GM18505 (cell line): ENCODE measurements around the gene SDF2.

Source experiments
- ATAC-seq: cut with Tn5 transposase; IDR thresholded peaks from one replicate; pipeline ENCODE4 v1.9.1; 2021; ENCODE audit not compliant: unreplicated experiment
- POLR2A ChIP-seq: IDR thresholded peaks from 4 replicates; pipeline ENCODE4 v1.6.1; 2011; ENCODE audit warnings: borderline replicate concordance; ENCODE audit not compliant: insufficient read depth, insufficient read length; ENCODE audit errors: extremely low read depth

The SDF2 gene

GRCh38 chr17:28700830-28701492, 39.3 kb upstream of the SDF2 start:
- ATAC-seq: no peak
- TF ChIP-seq POLR2A: no peak

GRCh38 chr17:28700278-28700677, 38.6 kb upstream of the SDF2 start:
- TF ChIP-seq POLR2A: no peak
- no peak for ATAC-seq

DNA sequence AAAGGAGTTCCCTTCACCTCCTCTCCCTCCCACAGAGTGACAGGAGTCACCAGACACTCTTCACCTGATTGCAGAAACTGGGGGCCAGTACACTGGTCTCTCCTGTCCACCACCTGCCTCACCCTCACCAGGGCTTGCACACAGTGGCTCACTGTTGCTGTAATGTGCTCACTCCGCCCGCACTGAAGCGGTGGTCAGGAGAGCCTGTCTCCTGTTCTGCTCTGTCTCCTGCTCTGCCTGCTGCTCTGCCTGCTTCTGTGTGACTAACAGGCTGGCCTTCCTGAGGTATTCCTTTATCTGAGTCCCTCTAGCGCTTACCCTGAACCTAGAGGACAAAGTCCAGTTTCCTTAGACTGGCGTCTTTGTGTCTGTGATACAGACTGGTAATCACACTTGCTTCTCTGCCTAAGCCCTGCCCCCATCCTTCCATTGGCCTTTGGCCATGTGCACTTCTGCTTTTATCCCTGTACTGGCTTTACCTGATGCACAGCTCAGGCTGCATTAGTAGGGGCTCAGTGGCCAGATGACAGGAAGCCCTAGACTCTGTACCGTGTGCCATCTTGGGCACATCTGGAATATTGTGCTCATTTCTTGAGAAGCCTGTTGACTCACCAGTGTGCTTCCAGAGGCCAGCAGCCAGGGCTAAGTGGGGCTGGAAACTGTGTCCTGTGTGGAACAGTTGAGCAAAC, 36.7 kb upstream of the SDF2 start:
- TF ChIP-seq POLR2A: no peak
- no peak for ATAC-seq

DNA sequence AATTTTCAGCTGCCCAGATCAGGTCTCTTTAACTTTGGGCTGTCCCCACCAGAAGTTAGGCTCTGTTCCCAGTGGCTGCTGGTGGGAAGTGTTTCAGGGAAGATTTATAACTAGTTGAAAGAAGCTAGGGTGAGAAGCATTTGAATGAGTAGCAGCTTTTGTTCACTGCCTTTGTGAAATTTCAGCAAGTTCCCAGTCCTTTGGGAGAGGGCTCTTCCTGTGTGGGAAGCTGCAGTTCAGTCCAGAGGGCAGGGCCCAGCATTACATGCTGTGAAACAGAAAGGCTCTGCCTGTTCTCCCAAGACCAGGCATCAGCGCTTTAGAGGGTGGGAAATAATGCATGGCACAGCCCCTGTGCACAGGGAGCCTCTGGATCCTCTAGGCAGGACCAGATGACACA, 32.2 kb upstream of the SDF2 start:
- no peak for TF ChIP-seq POLR2A
- ATAC-seq: no peak

- no peak for ATAC-seq
- TF ChIP-seq POLR2A: no peak
These were observed 27.3 kb upstream of the SDF2 start for GRCh38 chr17:28689011-28689410.

GRCh38 chr17:28688481-28688880, 26.8 kb upstream of the SDF2 start:
- no peak for ATAC-seq
- TF ChIP-seq POLR2A: no peak

DNA sequence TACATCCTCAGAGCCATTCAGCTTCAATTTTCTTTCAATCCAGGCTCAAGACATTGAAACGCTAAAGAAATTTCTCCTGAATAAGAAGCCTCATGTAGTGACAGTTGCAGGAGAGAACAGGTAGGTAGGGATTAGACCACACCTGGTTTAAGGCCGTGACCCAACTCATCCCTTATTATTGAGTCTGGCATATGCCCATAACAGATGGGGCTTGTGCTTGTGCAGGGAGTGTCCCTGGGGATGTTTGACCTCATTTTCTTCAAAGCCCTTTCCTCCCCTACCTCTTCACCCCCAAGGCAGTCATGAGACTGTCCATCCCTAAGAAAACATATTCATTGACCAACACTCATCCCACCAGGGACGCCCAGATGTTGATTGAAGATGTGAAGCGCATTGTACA, 24.6 kb upstream of the SDF2 start:
- no peak for TF ChIP-seq POLR2A
- ATAC-seq: no peak

DNA sequence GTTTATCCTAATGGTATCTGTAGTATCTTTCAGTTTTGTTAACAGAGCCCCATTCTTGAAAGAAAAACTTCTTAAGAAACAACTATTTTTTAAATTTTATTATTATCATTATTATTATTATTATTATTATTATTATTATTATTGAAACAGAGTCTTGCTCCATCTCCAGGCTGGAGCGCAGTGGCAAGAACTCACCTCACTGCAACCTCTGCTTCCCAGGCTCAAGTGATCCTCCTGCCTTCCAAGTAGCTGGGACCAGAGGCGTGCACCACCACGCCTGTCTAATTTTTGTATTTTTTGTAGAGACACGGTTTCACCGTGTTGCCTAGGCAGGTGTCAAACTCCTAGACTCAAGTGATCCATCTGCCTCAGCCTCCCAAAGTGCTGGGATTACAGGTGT, 23.7 kb upstream of the SDF2 start:
- no peak for TF ChIP-seq POLR2A
- ATAC-seq: no peak

GRCh38 chr17:28684963-28685362, 23.3 kb upstream of the SDF2 start:
- ATAC-seq: no peak
- no peak for TF ChIP-seq POLR2A

- ATAC-seq: no peak
- no peak for TF ChIP-seq POLR2A
These were observed 20.9 kb upstream of the SDF2 start for GRCh38 chr17:28682655-28683054.

DNA sequence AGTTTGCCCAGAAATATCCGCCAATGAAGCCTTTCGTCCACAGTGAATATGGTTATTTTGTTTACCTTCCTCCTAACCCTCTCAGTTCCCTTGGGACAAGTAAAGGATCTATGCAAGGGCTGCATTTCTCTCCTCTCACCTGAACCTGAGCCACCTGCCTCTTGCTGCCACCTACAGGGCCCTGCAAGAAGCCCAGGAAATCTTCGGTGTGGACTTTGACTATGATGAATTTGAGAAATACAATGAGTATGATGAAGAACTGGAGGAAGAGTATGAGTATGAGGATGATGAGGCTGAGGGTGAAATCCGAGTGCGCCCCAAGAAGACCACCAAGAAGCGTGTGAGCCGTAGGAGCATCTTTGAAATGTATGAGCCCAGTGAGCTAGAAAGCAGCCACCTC, 14.3 kb upstream of the SDF2 start:
- TF ChIP-seq POLR2A: no peak
- no peak for ATAC-seq

GRCh38 chr17:28675490-28675889, 13.8 kb upstream of the SDF2 start:
- TF ChIP-seq POLR2A: no peak
- ATAC-seq: no peak

DNA sequence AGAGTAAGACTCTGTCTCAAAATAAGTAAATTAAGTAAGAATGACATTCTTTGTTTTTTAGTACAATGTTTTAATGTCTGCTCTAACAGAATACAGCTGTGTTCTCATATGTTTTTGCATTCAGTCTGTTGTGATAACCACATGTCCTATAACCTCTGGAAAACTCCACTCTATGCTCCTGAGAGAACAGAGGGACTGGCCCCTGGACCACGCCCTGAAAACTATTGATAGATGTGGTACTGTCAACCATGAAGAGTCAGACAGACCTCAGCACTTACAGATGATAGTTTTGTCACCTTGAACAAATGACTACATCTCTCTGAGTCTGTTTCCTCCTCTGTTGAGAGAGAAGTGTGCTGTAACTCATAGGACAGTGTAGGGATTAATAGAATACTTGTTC, 8.2 kb upstream of the SDF2 start:
- no peak for TF ChIP-seq POLR2A
- no peak for ATAC-seq

DNA sequence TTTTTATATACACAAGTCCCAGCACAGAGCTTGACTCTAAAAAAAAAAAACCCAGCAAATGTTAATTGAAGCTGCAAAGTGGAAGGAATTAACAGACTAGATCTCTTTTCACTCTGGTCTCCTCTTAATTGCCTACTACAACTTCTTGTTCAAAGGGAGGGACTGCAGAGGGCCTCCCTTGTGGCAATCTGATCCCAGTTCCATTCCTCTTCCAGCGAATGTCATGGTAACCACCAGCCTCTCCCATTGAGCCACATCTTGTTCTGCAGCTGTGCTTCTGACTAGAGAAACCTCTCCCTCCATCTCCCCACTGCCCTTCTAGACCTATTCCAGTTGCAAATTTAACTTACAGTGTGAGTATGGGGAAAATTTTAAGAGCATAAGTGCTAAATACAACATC, 6.2 kb upstream of the SDF2 start:
- TF ChIP-seq POLR2A: no peak
- ATAC-seq: no peak
